Panc1 (cell line): Measurements from ENCODE around the gene MAPT. TPM values are rescaled to one million over a fixed set of nuclear protein-coding genes. Genes with fewer than 3 reads are reported as not detected.

Source experiments
- ATAC-seq: fragments of 200-7000 bp; cut with Tn5 transposase; 2 replicates; pipeline ENCODE4 v1.9.1; 2020; ENCODE audit warnings: mild to moderate bottlenecking, moderate library complexity
- BruUV-seq: library from RNA; stranded (reverse); fragments of 400-500 nt; replicated peaks from 2 replicates; lab custom pipeline; 2021; lab: Mats Ljungman, UMichigan
- CTCF ChIA-PET: fragments of 300-600 bp; sonication (Branson Sonifier 250); formaldehyde crosslinking; loops from one replicate; lab custom pipeline; 2022; ENCODE audit warnings: antibody characterized with exemption; lab: Charles Lee
- POLR2A ChIA-PET: fragments of 300-600 bp; sonication (Branson Sonifier 250); formaldehyde crosslinking; loops from one replicate; lab custom pipeline; 2022; ENCODE audit warnings: antibody characterized with exemption; lab: Charles Lee
- DNase-seq: peaks from one replicate; pipeline ENCODE4 v3.0.0-alpha.2; 2010; ENCODE audit warnings: low read depth, low spot score
- H3K27ac ChIP-seq: 2 replicates; pipeline ENCODE4 v1.5.1; 2011; ENCODE audit warnings: mild to moderate bottlenecking, low read length, inconsistent platforms
- H3K27me3 ChIP-seq: fragments of 200-500 bp; sonication (Bioruptor generic); 2 replicates; pipeline ENCODE4 v1.6.0; 2014; ENCODE audit warnings: low read length, inconsistent platforms; ENCODE audit not compliant: control insufficient read depth, insufficient read depth
- H3K36me3 ChIP-seq: fragments of 200-500 bp; sonication (Bioruptor generic); 2 replicates; pipeline ENCODE4 v1.5.1; 2014; ENCODE audit warnings: inconsistent platforms, mild to moderate bottlenecking, low read length, moderate library complexity; ENCODE audit not compliant: control insufficient read depth, insufficient read depth
- H3K4me1 ChIP-seq: 2 replicates; pipeline ENCODE4 v1.5.1; 2011; ENCODE audit warnings: inconsistent platforms, mild to moderate bottlenecking, low read length, moderate library complexity; ENCODE audit not compliant: control insufficient read depth, insufficient read depth
- H3K4me3 ChIP-seq, 2 experiments: 2 replicates each; pipeline ENCODE4 v1.5.1; 2011 to 2012; ENCODE audit warnings: low read depth in 2 of 2, low read length in 2 of 2, mild to moderate bottlenecking in 2 of 2, inconsistent platforms in 1 of 2, moderate library complexity in 1 of 2
- H3K9me3 ChIP-seq: fragments of 200-500 bp; sonication (Bioruptor generic); 2 replicates; pipeline ENCODE4 v1.5.1; 2014; ENCODE audit warnings: low read depth, mild to moderate bottlenecking, inconsistent platforms, low read length, moderate library complexity; ENCODE audit not compliant: control insufficient read depth, insufficient read depth
- CTCF ChIP-seq: fragments of 450-650 bp; IDR thresholded peaks from 2 replicates; pipeline ENCODE4 v1.5.1; 2017; ENCODE audit warnings: mild to moderate bottlenecking
- POLR2AphosphoS5 ChIP-seq: IDR thresholded peaks from 2 replicates; pipeline ENCODE4 v1.6.1; 2012; ENCODE audit warnings: mild to moderate bottlenecking, low read depth, low read length, moderate library complexity
- REST ChIP-seq, 2 experiments: IDR thresholded peaks; 2 replicates each; pipeline ENCODE4 v1.6.1; 2011 to 2012; ENCODE audit warnings: low read depth in 2 of 2, control low read depth in 1 of 2, low read length in 1 of 2, mild to moderate bottlenecking in 1 of 2, moderate library complexity in 1 of 2; ENCODE audit not compliant: insufficient read depth in 1 of 2
- SIN3A ChIP-seq: IDR thresholded peaks from 2 replicates; pipeline ENCODE4 v1.6.1; 2012; ENCODE audit warnings: low read depth, mild to moderate bottlenecking, low read length, moderate library complexity, borderline replicate concordance; ENCODE audit not compliant: insufficient read depth
- TCF7L2 ChIP-seq: IDR thresholded peaks from 2 replicates; pipeline ENCODE4 v1.6.1; 2011; ENCODE audit warnings: mild to moderate bottlenecking, low read depth, low read length, inconsistent platforms
- in situ Hi-C: cut with HindIII; loops from 2 replicates; pipeline ENCODE4 v1.10.0; 2016; ENCODE audit warnings: low sequenced_read_pairs, low pct_unique_long_range_greater_than_20kb
- intact Hi-C: fragments of 100-400 bp; cut with micrococcal nuclease; formaldehyde crosslinking; loops from one replicate; pipeline ENCODE4 v1.10.0; 2022; ENCODE audit not compliant: unreplicated experiment
- total RNA-seq: library from RNA; stranded (reverse); gene quantifications from one replicate; pipeline ENCODE4 v1.2.1, GENCODE V29; 2021; ENCODE audit not compliant: unreplicated experiment

The MAPT gene
- total RNA-seq, 1 experiment from 2014 or later = 0.59 TPM

- ATAC-seq (no peak), DNase-seq (no peak)
- intact Hi-C loops (loop anchor here (10.0 kb wide), 1 partner anchor 152 kb away; the partner anchor contains the start of gene KANSL1), in situ Hi-C loops (no loop called here)
- H3K27me3 ChIP-seq = no peaks in the 10 kb centered on the region
- no peaks in the 10 kb centered on the region for H3K9me3 ChIP-seq
- POLR2A ChIA-PET = no interaction called here
- no TSS peak for BruUV-seq
- no peaks in the 10 kb centered on the region; the same call in 1 of the 2 replicates for H3K4me1 ChIP-seq
- TF ChIP-seq POLR2AphosphoS5 (no peak), TCF7L2 (no peak), REST (IDR thresholded peaks at IDR 0.05; ENCODE audit: insufficient read depth in 1 of 2, low read depth in 2 of 2, low read length in 1 of 2) (no peak), SIN3A (no peak), CTCF (no peak)
- CTCF ChIA-PET = no interaction called here
- no peak overlapping the region for H3K27ac ChIP-seq
- peaks cover 21% of the 10 kb centered on the region for H3K36me3 ChIP-seq
- no peak overlapping the region for H3K4me3 ChIP-seq
These were observed 148.6 kb downstream of the MAPT start for GRCh38 chr17:46042925-46043324.

GRCh38 chr17:46043606-46044005 lies 149.3 kb downstream of the MAPT start:
- no TSS peak for BruUV-seq
- Histone ChIP-seq H3K27ac (no peak overlapping the region), H3K9me3 (no peaks in the 10 kb centered on the region), H3K27me3 (no peaks in the 10 kb centered on the region), H3K36me3 (peaks cover 18% of the 10 kb centered on the region), H3K4me3 (no peak overlapping the region), H3K4me1 (no peaks in the 10 kb centered on the region; the same call in 1 of the 2 replicates)
- intact Hi-C loops (loop anchor here (10.0 kb wide), 1 partner anchor 151 kb away; the partner anchor contains the start of gene KANSL1), in situ Hi-C loops (no loop called here)
- TF ChIP-seq SIN3A = no peak
- no peak for TF ChIP-seq CTCF
- no peak for TF ChIP-seq REST (IDR thresholded peaks at IDR 0.05; ENCODE audit: insufficient read depth in 1 of 2, low read depth in 2 of 2, low read length in 1 of 2)
- no peak for TF ChIP-seq TCF7L2
- TF ChIP-seq POLR2AphosphoS5 = no peak
- CTCF ChIA-PET = interaction anchor here (0.6 to 1.4 kb wide), 4 partner anchors 9 to 148 kb away, joined by 3 to 14 read pairs (median 4); no protein-coding TSS in a partner anchor
- DNase-seq (no peak), ATAC-seq (no peak)
- POLR2A ChIA-PET = no interaction called here
